PC-9 (cell line): ENCODE data around the gene TMEM221.

ENCODE experiments used
- CTCF ChIP-seq: fragments of 200-600 bp; sonication (generic); conservative IDR thresholded peaks from 2 replicates; pipeline ENCODE4 v1.6.1; 2017; ENCODE audit warnings: mixed run types, antibody characterized with exemption, mild to moderate bottlenecking, moderate library complexity
- EZH2 ChIP-seq: fragments of 200-600 bp; sonication (generic); IDR thresholded peaks from 2 replicates; pipeline ENCODE4 v1.8.0; 2017; ENCODE audit warnings: antibody characterized with exemption, low read depth

GRCh38 chr19:17385878-17386611 lies 62.4 kb downstream of the TMEM221 start:
- TF ChIP-seq CTCF, result peak; percentile 97
- TF ChIP-seq EZH2, result no peak
